Measurements from ENCODE around the gene DNM3.

GRCh38 chr1:172268237-172268636, 426.9 kb downstream of the DNM3 start:
- TF ChIP-seq, protein P1, sequence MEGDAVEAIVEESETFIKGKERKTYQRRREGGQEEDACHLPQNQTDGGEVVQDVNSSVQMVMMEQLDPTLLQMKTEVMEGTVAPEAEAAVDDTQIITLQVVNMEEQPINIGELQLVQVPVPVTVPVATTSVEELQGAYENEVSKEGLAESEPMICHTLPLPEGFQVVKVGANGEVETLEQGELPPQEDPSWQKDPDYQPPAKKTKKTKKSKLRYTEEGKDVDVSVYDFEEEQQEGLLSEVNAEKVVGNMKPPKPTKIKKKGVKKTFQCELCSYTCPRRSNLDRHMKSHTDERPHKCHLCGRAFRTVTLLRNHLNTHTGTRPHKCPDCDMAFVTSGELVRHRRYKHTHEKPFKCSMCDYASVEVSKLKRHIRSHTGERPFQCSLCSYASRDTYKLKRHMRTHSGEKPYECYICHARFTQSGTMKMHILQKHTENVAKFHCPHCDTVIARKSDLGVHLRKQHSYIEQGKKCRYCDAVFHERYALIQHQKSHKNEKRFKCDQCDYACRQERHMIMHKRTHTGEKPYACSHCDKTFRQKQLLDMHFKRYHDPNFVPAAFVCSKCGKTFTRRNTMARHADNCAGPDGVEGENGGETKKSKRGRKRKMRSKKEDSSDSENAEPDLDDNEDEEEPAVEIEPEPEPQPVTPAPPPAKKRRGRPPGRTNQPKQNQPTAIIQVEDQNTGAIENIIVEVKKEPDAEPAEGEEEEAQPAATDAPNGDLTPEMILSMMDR (IDR thresholded peaks at IDR 0.05; ENCODE audit: low read depth, low read length), result no peak
- no peak for TF ChIP-seq MYC (IDR thresholded peaks at IDR 0.05; ENCODE audit: low read depth, low read length)
